ENCODE measurements around the gene RPS3. TPM values are rescaled to one million over a fixed set of nuclear protein-coding genes. Genes with fewer than 3 reads are reported as not detected.

RPS3 gene
- polyA plus RNA-seq, 3 donors, result 1,248 to 1,563 (median 1,448) TPM

DNA sequence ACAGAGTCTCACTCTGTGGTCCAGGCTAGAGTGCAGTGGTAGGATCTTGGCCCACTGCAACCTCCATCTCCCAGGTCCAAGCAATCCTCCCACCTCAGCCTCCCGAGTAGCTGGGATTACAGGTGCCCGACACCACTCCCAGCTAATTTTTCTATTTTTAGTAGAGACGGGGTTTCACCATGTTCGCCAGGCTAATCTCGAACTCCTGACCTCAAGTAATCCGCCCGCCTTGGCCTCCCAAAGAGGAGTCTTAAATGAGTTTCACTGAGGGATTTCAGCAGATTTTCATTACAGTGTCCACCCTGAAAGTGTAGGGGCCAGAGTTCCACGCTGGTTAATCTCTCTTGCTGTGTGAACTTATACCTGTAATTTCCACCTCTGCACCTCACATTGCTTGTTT is 412 bp upstream of the RPS3 start:
- WGBS (ENCODE audit: insufficient coverage), result 93% methylated on average over 3 of the region's 8 CpGs
- H3K27ac ChIP-seq (ENCODE audit: low read depth in 1 of 2, low read length in 2 of 2), result no peak overlapping the region
- H3K79me2 ChIP-seq (ENCODE audit: insufficient read depth, low read length), result peaks cover 47% of the 10 kb centered on the region
- TF ChIP-seq CTCF (IDR thresholded peaks at IDR 0.05), result no peak
- Mint-ChIP-seq H3K4me1 (peaks cover 36% of the 10 kb centered on the region), H3K36me3 (peaks cover 30 to 37% of the 10 kb centered on the region in 2 donors), H3K27ac (peak overlapping the region in 5 of 7 donors; percentile 95 to 99 (median 98)), H3K9me3 (no peaks in the 10 kb centered on the region), H3K4me3 (peak overlapping the region in 1 of 2 donors; percentile 98), H3K27me3 (ENCODE audit: low read depth in 3 of 3) (peaks cover 1 to 9% (median 6%) of the 10 kb centered on the region in 3 donors)
- H4K20me1 ChIP-seq (ENCODE audit: insufficient read depth, low read length), result peaks cover 39% of the 10 kb centered on the region
- peak overlapping the region in 1 of 3 experiments; percentile 91 for H3K4me3 ChIP-seq (replicated peaks in 1 of 3; ENCODE audit: low read depth in 2 of 3, low read length in 3 of 3)
- H3K4me1 ChIP-seq (ENCODE audit: control insufficient read depth in 1 of 2, insufficient read depth in 2 of 2, low read length in 2 of 2), result peaks cover 15 to 28% of the 10 kb centered on the region in 2 donors
- no peaks in the 10 kb centered on the region for H3K9me3 ChIP-seq (replicated peaks in 1 of 2; ENCODE audit: control insufficient read depth in 1 of 2, insufficient read depth in 1 of 2, low read length in 2 of 2)
- no peak overlapping the region for H3K4me2 ChIP-seq (replicated peaks; ENCODE audit: extremely low read depth, low read length, poor library complexity, severe bottlenecking)
- H3K9ac ChIP-seq (ENCODE audit: insufficient read depth, low read length, poor library complexity, severe bottlenecking), result no peak overlapping the region
- peaks cover 29 to 31% of the 10 kb centered on the region in 2 donors for H3K36me3 ChIP-seq (replicated peaks in 1 of 2; ENCODE audit: control insufficient read depth in 1 of 2, insufficient read depth in 2 of 2, low read length in 2 of 2)
- H3K27me3 ChIP-seq (ENCODE audit: control insufficient read depth in 2 of 2, insufficient read depth in 2 of 2, low read length in 2 of 2), result no peaks in the 10 kb centered on the region
- no peak for DNase-seq
- no peak overlapping the region for H2AFZ ChIP-seq (ENCODE audit: insufficient read depth, low read depth, low read length, poor library complexity, severe bottlenecking)
- intact Hi-C loops (cut with micrococcal nuclease), result no loop called here

GRCh38 chr11:75400146-75400865 is 988 bp downstream of the RPS3 start:
- DNase-seq, result peak in 2 of 3 donors; percentile 7 to 12
- Mint-ChIP-seq H3K4me3 (peak overlapping the region; percentile 98 to 99), H3K4me1 (peaks cover 38% of the 10 kb centered on the region), H3K9me3 (no peaks in the 10 kb centered on the region), H3K36me3 (peaks cover 42 to 51% of the 10 kb centered on the region in 2 donors), H3K27me3 (ENCODE audit: low read depth in 3 of 3) (peaks cover 1 to 6% (median 3%) of the 10 kb centered on the region in 3 donors), H3K27ac (peak overlapping the region; percentile 95 to 99 (median 98))
- no peaks in the 10 kb centered on the region for H3K9me3 ChIP-seq (replicated peaks in 1 of 2; ENCODE audit: control insufficient read depth in 1 of 2, insufficient read depth in 1 of 2, low read length in 2 of 2)
- H3K4me2 ChIP-seq (replicated peaks; ENCODE audit: extremely low read depth, low read length, poor library complexity, severe bottlenecking), result peak overlapping the region; percentile 74
- peak overlapping the region; percentile 91 to 96 (median 92) for H3K4me3 ChIP-seq (replicated peaks in 1 of 3; ENCODE audit: low read depth in 2 of 3, low read length in 3 of 3)
- peak overlapping the region; percentile 75 for H2AFZ ChIP-seq (ENCODE audit: insufficient read depth, low read depth, low read length, poor library complexity, severe bottlenecking)
- H3K9ac ChIP-seq (ENCODE audit: insufficient read depth, low read length, poor library complexity, severe bottlenecking), result peak overlapping the region; percentile 91
- peaks cover 43 to 45% of the 10 kb centered on the region in 2 donors for H3K36me3 ChIP-seq (replicated peaks in 1 of 2; ENCODE audit: control insufficient read depth in 1 of 2, insufficient read depth in 2 of 2, low read length in 2 of 2)
- no peak for TF ChIP-seq CTCF (IDR thresholded peaks at IDR 0.05)
- H3K27me3 ChIP-seq (ENCODE audit: control insufficient read depth in 2 of 2, insufficient read depth in 2 of 2, low read length in 2 of 2), result no peaks in the 10 kb centered on the region
- intact Hi-C loops (cut with micrococcal nuclease), result no loop called here
- peaks cover 53% of the 10 kb centered on the region for H4K20me1 ChIP-seq (ENCODE audit: insufficient read depth, low read length)
- peaks cover 61% of the 10 kb centered on the region for H3K79me2 ChIP-seq (ENCODE audit: insufficient read depth, low read length)
- peak overlapping the region; percentile 90 to 95 for H3K27ac ChIP-seq (ENCODE audit: low read depth in 1 of 2, low read length in 2 of 2)
- peaks cover 15 to 28% of the 10 kb centered on the region in 2 donors for H3K4me1 ChIP-seq (ENCODE audit: control insufficient read depth in 1 of 2, insufficient read depth in 2 of 2, low read length in 2 of 2)
- WGBS (ENCODE audit: insufficient coverage), result 5% methylated on average over 4 of the region's 11 CpGs

Data from CD14-positive monocyte (primary cell).